Stomach smooth muscle (tissue), 2 donors: ENCODE data around the gene SBSN.

ENCODE experiments used
- H3K27ac ChIP-seq: one replicate; pipeline ENCODE4 v1.7.0; 2013; ENCODE audit warnings: mild to moderate bottlenecking, low read length, inconsistent platforms
- H3K27me3 ChIP-seq, 2 donors: one replicate each; pipeline ENCODE4 v1.7.0; 2013; ENCODE audit warnings: low read length in 2 of 2; ENCODE audit not compliant: insufficient read depth in 2 of 2, control insufficient read depth in 1 of 2
- H3K36me3 ChIP-seq, 2 donors: one replicate each; pipeline ENCODE4 v1.7.0; 2013; ENCODE audit warnings: low read length in 2 of 2; ENCODE audit not compliant: control insufficient read depth in 2 of 2, insufficient read depth in 2 of 2
- H3K4me1 ChIP-seq: one replicate; pipeline ENCODE4 v1.7.0; 2013; ENCODE audit warnings: low read length; ENCODE audit not compliant: control insufficient read depth, insufficient read depth
- H3K4me3 ChIP-seq, 2 donors: one replicate each; pipeline ENCODE4 v1.7.0; 2013; ENCODE audit warnings: low read length in 2 of 2
- H3K9ac ChIP-seq, 2 donors: one replicate each; pipeline ENCODE4 v1.7.0; 2013; ENCODE audit warnings: low read length in 2 of 2, mild to moderate bottlenecking in 1 of 2
- H3K9me3 ChIP-seq, 2 donors: one replicate each; pipeline ENCODE4 v1.7.0; 2013; ENCODE audit warnings: low read length in 2 of 2; ENCODE audit not compliant: control insufficient read depth in 2 of 2
- donor health status: healthy.
- donor health status: Pancreatic carcinoma.

SBSN gene

DNA sequence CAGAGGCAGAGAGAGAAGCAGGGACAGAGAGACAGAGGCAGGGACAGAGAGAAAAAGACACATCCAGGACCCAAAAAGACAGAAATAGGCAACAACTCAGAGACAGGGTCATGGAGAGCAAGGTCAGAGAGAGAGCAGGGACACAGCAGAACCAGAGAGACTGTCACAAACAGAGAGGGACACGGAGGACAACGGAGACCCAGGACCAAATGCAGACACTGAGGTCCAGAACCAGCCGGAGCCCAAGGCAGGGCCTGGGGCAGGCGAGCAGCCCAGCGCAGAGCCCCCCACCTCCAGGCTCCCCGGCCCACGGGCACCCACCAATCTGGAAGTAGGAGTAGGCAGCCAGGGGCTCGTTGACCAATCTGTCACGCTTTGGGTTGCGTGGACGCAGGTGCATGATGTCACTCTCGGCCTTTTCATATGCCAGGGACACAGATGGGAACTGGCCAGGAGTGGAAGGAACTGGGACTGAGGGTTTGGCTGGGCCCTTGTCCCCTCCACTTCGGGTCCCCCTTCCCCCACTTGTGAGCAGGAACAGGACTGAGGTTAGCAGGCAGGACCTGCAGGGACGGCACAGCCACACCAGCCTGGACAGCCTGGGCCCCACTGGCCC, 25.4 kb upstream of the SBSN start:
- H3K9me3 ChIP-seq: no peaks in the 10 kb centered on the region
- H3K4me1 ChIP-seq: peaks cover 7% of the 10 kb centered on the region
- no peaks in the 10 kb centered on the region for H3K36me3 ChIP-seq
- no peak overlapping the region for H3K4me3 ChIP-seq
- H3K27ac ChIP-seq: no peak overlapping the region
- H3K9ac ChIP-seq: no peak overlapping the region
- H3K27me3 ChIP-seq: peaks cover 6 to 23% of the 10 kb centered on the region in 2 donors

DNA sequence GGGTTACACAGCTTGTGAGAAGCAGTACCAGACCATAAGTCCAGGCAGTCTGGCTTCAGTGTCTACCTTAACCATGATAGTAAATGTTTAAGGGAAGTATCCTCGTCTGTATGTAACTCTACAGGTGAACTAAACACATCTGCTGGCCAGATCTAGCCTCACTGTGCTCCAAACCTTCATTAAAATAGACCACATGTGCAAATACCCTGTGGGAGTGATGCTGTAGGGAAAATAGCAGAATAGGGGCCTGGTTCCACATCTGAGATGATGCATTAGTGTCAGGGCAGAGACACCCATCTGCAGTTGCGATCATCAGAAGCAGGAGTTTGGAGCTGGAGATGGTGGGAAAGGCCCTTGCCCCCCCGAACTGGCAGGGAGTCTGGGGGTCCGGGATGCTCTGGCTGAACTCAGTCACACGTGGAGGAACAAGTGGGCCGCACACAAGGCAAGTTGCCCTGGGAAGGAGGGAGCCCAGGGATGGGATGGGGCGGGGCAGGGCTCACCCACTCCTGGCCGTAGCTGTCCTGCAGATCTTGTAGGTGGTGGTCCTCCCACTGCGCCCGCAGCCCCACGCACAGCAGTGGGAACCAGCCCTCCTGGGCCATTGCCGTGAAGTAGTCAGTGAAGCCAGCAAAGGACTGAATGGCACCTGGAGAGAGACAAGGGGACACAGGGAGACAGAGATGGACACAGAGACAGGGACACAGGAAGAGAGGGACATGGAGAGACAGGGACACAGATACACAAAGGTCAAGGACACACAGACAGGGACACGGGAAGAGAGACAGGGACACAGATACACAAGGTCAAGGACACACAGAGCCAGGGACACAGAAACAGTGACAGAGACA, 24.6 kb upstream of the SBSN start:
- Histone ChIP-seq H3K9ac (no peak overlapping the region), H3K27ac (no peak overlapping the region), H3K4me1 (peaks cover 2% of the 10 kb centered on the region), H3K27me3 (peaks cover 0 to 20% of the 10 kb centered on the region in 2 donors), H3K4me3 (no peak overlapping the region), H3K36me3 (no peaks in the 10 kb centered on the region), H3K9me3 (no peaks in the 10 kb centered on the region)

DNA sequence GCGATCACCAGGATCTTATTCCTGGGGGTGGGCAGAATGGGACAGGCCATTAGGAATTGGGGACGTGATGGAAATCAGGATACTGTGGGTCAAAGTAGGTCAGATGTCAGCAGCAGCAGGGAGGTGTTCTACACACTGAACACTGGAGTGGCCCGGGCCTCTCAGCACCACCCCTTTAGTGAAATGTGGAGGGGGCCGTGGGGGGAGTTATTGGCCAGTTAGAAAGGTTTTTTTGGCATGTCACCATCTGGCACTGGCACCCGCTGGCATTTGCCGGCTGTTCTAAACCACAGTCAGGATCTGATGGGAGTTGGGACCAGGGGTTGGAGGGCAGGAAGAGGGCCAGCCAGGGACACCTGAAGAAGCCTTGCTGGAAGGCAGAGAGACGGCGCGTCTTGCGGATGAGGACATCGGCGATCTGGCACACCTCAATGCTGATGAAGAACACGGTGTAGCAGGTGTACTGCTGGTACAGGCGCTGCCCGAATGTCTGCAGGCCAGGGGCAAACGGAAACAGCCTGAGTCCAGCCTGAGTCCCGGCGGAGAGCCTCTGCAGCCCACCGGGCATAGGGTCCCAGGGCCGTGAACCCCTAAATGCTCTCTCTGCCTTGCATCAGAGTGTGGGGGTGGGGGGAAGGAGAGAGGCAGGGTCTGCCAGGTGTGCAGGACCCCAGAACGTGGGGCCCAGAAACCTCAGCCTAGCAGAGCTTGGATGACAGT, 23.1 kb upstream of the SBSN start:
- peaks cover 0 to 9% of the 10 kb centered on the region in 2 donors for H3K27me3 ChIP-seq
- H3K9ac ChIP-seq: no peak overlapping the region
- peaks cover 0 to 5% of the 10 kb centered on the region in 2 donors for H3K36me3 ChIP-seq
- H3K4me1 ChIP-seq: peaks cover 10% of the 10 kb centered on the region
- H3K9me3 ChIP-seq: no peaks in the 10 kb centered on the region
- no peak overlapping the region for H3K4me3 ChIP-seq
- no peak overlapping the region for H3K27ac ChIP-seq

DNA sequence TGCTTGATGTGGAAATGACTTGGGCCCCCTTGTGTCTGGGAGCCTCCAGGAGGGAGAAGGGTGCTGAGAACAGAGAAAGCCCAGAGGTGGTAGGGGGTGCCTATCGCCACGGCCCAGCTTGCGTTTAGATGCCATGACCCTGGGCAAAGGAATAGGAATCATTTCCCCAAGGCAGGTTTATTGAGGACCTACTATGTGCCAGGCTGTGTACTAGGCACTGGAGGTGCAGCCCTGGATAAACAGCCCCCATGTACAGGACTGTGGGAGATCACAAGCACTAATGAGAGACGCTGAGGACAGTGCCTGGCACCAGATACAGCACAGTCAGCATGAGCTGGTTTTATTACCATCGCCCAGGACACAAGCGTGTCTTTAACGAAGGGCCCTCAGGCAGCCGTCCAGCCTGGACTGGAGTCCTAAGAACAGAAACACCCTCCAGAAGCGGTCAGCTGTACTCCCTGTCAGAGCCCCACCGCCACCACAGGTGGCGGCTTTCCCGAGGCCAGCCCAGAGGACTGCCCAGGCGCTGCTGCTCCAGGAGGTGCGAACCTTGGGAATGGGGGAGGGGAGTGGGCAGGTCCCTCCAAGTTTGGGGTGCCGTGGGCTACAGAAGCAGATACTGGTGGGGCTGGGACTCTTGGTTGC, 21.9 kb upstream of the SBSN start:
- H3K27me3 ChIP-seq: peaks cover 0 to 1% of the 10 kb centered on the region in 2 donors
- peaks cover 17% of the 10 kb centered on the region for H3K4me1 ChIP-seq
- H3K27ac ChIP-seq: no peak overlapping the region
- no peaks in the 10 kb centered on the region for H3K9me3 ChIP-seq
- H3K36me3 ChIP-seq: peaks cover 0 to 5% of the 10 kb centered on the region in 2 donors
- H3K9ac ChIP-seq: no peak overlapping the region
- no peak overlapping the region for H3K4me3 ChIP-seq

DNA sequence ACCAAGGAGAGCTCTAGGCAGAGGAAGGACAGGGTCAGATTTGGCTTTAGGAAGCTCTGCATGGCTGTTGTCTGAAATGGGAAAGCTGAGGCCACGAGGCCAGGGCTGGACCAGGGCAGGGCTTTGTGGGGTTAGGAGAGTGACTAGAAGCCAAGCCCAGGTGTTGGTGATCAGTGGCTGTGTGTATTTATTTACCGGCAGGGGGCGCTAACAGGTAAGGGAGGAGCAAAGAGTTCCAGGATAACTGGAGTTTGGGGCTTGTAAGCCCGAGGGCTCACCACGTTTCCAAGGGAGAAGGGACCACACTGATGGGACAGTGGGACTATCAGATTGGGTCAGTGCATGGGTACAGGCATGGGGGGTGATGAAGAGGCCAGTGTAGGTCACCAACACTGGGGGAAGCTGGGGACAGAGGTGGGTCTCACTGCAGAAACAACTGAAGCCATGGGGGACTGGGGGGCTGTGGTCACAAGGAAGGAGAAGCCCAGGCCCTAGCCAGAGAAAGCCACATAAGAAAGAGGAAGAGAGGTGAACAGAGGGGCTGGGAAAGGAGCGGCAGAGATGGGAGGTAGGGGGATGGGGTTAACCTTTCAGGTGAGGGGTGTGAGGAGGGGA, 21.2 kb upstream of the SBSN start:
- Histone ChIP-seq H3K4me1 (peaks cover 24% of the 10 kb centered on the region), H3K27me3 (no peaks in the 10 kb centered on the region), H3K9ac (no peak overlapping the region), H3K4me3 (no peak overlapping the region), H3K27ac (no peak overlapping the region), H3K9me3 (no peaks in the 10 kb centered on the region), H3K36me3 (peaks cover 0 to 5% of the 10 kb centered on the region in 2 donors)

DNA sequence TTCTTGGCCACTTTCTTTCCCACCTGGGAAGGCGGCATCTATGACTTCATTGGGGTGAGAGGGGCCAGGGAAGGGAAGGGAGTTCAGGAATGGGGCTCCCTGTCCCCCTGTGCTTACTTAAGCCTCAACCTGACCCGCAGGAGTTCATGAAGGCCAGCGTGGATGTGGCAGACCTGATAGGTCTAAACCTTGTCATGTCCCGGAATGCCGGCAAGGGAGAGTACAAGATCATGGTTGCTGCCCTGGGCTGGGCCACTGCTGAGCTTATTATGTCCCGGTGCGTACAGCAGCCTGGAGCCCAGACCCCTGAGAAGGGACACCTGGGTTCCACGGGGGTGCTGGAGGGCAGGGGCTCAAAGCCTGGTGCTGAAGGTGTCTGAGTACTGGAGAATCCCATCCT, 18.4 kb upstream of the SBSN start:
- peak overlapping the region; percentile 87 to 88 for H3K4me3 ChIP-seq
- no peak overlapping the region for H3K27ac ChIP-seq
- peaks cover 27% of the 10 kb centered on the region for H3K4me1 ChIP-seq
- H3K36me3 ChIP-seq: peaks cover 0 to 8% of the 10 kb centered on the region in 2 donors
- H3K9ac ChIP-seq: peak overlapping the region; percentile 90 to 95
- no peaks in the 10 kb centered on the region for H3K9me3 ChIP-seq
- no peaks in the 10 kb centered on the region for H3K27me3 ChIP-seq

DNA sequence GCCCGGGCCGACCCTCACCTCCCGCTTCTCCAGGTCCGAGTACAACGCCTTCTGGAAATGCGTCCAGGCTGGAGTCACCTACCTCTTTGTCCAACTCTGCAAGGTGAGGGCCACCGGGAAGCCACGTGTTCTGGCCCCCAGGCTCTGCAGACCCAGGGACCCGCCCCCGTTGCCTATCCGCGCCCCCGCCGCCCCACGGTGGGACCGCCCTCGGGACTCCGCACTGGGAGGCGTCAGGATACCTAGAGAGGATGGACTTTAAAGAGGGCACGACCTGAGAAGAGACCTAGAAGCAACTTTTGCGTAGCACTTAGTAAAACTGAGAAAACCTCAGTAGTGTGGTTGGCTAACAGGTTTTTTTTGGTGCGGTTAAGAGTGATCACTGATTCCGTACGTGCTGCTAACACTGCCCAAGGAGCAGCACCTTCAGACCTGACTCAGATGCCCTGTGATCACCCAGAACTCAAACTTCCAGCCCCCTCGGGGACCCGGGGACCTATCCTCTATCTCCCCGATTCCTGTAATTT, 17.8 kb upstream of the SBSN start:
- no peaks in the 10 kb centered on the region for H3K9me3 ChIP-seq

DNA sequence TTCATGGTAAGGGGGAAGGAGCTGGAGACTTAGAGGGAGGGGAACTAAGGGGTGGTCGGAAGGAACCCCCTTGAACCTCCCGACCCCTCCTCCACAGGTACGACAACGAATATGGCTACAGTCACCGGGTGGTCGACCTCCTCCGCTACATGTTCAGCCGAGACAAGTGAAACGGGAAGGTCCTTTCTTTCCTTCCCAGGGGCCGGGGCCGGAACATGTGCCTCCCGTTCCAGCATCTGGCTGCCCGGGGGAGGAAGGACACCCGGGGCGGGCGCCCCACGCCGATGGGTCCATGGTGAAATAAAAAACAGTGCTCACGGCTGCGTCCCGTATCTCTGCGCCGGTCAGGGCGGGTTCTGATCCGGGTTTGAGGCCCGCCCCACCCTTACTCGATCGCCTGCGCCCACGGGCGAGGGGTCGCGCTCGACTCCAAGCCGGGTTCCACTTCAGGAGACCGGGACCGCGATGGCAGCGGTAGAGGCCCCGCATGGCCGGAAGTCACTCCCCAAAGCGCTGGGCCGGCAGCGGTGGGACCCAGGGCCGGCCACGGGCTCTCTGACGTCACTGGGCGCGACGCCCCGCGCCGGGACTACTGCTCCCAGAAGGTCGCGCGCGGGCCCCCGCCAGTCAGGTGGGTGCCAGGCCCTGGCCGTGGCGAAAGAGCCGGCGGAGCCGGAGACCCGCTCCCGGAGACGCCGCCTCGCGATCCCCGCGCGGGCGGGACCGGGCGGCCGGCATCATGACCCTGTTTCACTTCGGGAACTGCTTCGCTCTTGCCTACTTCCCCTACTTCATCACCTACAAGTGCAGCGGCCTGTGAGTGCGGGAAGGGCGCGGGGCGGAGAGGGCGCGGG, 17.1 kb upstream of the SBSN start, which contains the start of gene TMEM147:
Gene TMEM147, plus strand, starts transcription at position 626 of the 854 bp plus-strand sequence. Its CDS starts 114 bp downstream, at position 740.
- peaks cover 0 to 8% of the 10 kb centered on the region in 2 donors for H3K36me3 ChIP-seq
- H3K4me3 ChIP-seq: peak within 1 kb of the TSS; percentile 87 to 88
- no peaks in the 10 kb centered on the region for H3K9me3 ChIP-seq
- no peaks in the 10 kb centered on the region for H3K27me3 ChIP-seq
- peak within 1 kb of the TSS; percentile 76 for H3K27ac ChIP-seq
- H3K9ac ChIP-seq: peak within 1 kb of the TSS; percentile 90 to 95
- H3K4me1 ChIP-seq: peaks cover 27% of the 10 kb centered on the region

More for the DNA sequence above, 17.8 kb upstream of the SBSN start:
- peak overlapping the region; percentile 76 for H3K27ac ChIP-seq
- peak overlapping the region; percentile 90 to 95 for H3K9ac ChIP-seq
- peaks cover 27% of the 10 kb centered on the region for H3K4me1 ChIP-seq
- H3K27me3 ChIP-seq: no peaks in the 10 kb centered on the region
- peaks cover 0 to 8% of the 10 kb centered on the region in 2 donors for H3K36me3 ChIP-seq
- H3K4me3 ChIP-seq: peak overlapping the region; percentile 87 to 88

DNA sequence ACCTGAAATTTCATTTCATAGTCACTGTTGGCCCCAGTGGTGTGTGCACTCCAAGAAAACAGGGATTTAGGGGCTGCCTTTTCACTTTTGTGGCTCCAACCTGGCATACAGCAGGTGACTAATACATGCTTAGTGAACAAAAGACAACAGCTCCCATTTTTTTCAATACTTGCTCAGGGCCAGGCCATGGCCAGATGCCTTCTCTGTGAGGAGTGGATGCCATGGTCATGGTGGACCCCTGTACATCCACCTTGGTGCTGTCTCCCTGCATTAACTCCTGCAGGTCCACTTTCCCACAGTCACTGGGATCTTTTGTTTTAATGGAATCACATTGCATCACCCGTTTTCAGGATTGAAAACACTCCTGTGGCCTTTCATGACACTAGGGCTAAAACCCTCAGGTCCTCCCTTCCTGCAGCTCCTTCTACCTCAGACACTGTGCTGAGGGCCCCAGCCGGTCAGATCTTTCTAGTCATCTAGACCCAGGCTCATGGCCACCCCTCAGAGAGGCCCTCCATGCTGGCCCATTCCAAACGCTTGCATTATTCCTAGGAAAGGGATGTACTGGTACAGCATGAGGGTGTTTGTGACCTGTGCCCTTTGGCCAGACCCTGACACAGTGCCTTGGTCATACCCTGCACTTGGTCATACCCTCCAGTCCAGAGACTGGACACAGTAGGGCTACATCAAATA, 16.1 kb upstream of the SBSN start:
- Histone ChIP-seq H3K4me1 (peaks cover 27% of the 10 kb centered on the region), H3K27me3 (no peaks in the 10 kb centered on the region), H3K27ac (peak overlapping the region; percentile 76), H3K36me3 (peaks cover 0 to 8% of the 10 kb centered on the region in 2 donors), H3K4me3 (peak overlapping the region; percentile 87 to 88), H3K9ac (peak overlapping the region; percentile 90 to 95), H3K9me3 (no peaks in the 10 kb centered on the region)
